Measurements from ENCODE around the gene CAMK1D. TPM values are rescaled to one million over a fixed set of nuclear protein-coding genes. Genes with fewer than 3 reads are reported as not detected.

Gene CAMK1D
- total and polyA plus RNA-seq, 10 of the 15 experiments (the other 5 are each of a cell fraction or from before 2014, with no cell fraction given): 2.1 to 35.5 (median 14.7) TPM

DNA sequence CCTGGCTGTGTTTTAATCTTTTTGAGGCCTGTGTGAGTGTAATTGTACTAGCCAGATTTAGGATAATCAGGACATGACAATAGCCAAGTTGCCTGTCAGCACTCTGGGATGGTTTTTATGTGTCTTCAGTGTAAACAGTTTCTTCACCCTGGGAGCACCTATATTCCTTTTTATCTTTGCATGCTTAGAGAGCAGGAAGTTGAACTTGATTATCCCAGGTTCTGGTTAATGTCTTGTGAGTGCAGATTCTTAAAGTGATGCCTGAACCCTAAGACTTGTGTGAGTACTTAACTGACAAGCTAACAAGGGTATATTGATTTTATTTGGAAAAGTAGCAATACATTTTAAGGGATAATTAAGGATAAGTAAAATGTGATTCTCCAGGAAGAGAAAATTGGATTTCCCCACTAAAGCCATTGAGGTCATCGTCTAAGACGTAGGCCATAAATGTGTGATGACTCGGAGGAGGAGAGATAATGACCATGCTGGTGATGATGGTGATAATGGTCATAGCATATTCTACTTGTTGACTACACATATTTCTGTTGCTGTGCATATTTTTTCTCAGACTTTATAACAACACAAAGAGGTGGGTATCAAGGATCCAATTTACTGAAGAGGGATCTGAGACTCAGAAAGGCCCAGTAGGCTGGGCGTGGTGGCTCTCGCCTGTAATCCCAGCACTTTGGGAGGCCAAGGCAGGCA, 234.7 kb downstream of the CAMK1D start (continued):
- TF ChIP-seq CEBPZ (IDR thresholded peaks at IDR 0.05; ENCODE audit: low read depth, low read length): no peak
- TF ChIP-seq CEBPB (IDR thresholded peaks at IDR 0.05; ENCODE audit: borderline replicate concordance in 1 of 2, low read depth in 2 of 2, low read length in 2 of 2): no peak
- TF ChIP-seq HDAC2 (IDR thresholded peaks at IDR 0.05): no peak

GRCh38 chr10:12586741-12587140, 237.4 kb downstream of the CAMK1D start:
- in situ Hi-C loops (cut with MboI) (no loop called here), intact Hi-C loops (cut with micrococcal nuclease; ENCODE audit: unreplicated experiment) (no loop called here)
- H3K9ac ChIP-seq (ENCODE audit: control insufficient read depth, insufficient read depth, low read length): no peak overlapping the region
- no peak overlapping the region for H3K27ac ChIP-seq (ENCODE audit: control insufficient read depth, insufficient read depth)
- FAIRE-seq: no peak
- H4K20me1 ChIP-seq (ENCODE audit: control insufficient read depth, insufficient read depth): no peaks in the 10 kb centered on the region
- 89% methylated on average over 4 of the region's 4 CpGs for WGBS (ENCODE audit: insufficient coverage, insufficient replicate concordance, low lambda C conversion rate, missing lambda C conversion rate)
- no peaks in the 10 kb centered on the region for H3K79me2 ChIP-seq (ENCODE audit: control insufficient read depth, insufficient read depth, low read length)
- no peak overlapping the region for H3K4me2 ChIP-seq (ENCODE audit: control insufficient read depth, insufficient read depth)
- POLR2A ChIA-PET: interaction anchor here (0.6 to 1.5 kb wide), 4 partner anchors 9 to 255 kb away, joined by 3 to 5 read pairs (median 4); no protein-coding TSS in a partner anchor
- ATAC-seq: no peak
- H3K9me3 ChIP-seq (replicated peaks; ENCODE audit: control insufficient read depth, insufficient read depth, low read length): no peaks in the 10 kb centered on the region; the same call in 2 of the 3 replicates
- H3K4me1 ChIP-seq (ENCODE audit: control insufficient read depth, insufficient read depth, low read length): peaks cover 12% of the 10 kb centered on the region
- no TSS peak for BruUV-seq (replicated peaks)
- SMC1A ChIA-PET (ENCODE audit: uncharacterized antibody, unreplicated experiment): no interaction called here
- H2AFZ ChIP-seq (ENCODE audit: control insufficient read depth, low read depth, low read length): no peak overlapping the region
- H3K36me3 ChIP-seq (ENCODE audit: control insufficient read depth in 2 of 2, insufficient read depth in 2 of 2, low read length in 1 of 2): no peaks in the 10 kb centered on the region
- CTCF ChIA-PET: interaction anchor here (0.6 kb wide), 1 partner anchor 446 kb away, joined by 3 read pairs; no protein-coding TSS in a partner anchor
- no peak overlapping the region for H3K4me3 ChIP-seq
- DNase-seq (ENCODE audit: low read depth, low spot score): no peak
- H3K27me3 ChIP-seq (replicated peaks in 1 of 2; ENCODE audit: control insufficient read depth in 2 of 2, insufficient read depth in 2 of 2, low read length in 1 of 2): no peaks in the 10 kb centered on the region
- RAD21 ChIA-PET (ENCODE audit: unreplicated experiment): interaction anchor here (0.7 to 1.2 kb wide), 3 partner anchors 25 to 165 kb away, joined by 3 to 6 read pairs (median 3); no protein-coding TSS in a partner anchor
- TF ChIP-seq ZBTB4 (CRISPR knock-in tag; IDR thresholded peaks at IDR 0.05): no peak
- TF ChIP-seq NKRF (conservative IDR thresholded peaks at IDR 0.05): no peak
- TF ChIP-seq POLR2AphosphoS5 (IDR thresholded peaks at IDR 0.05; ENCODE audit: low read length): no peak
- no peak for TF ChIP-seq NFXL1 (IDR thresholded peaks at IDR 0.05; ENCODE audit: borderline replicate concordance)
- no peak for TF ChIP-seq LARP7 (IDR thresholded peaks at IDR 0.05)
- TF ChIP-seq TCF3 (IDR thresholded peaks at IDR 0.05; ENCODE audit: borderline replicate concordance, insufficient read depth, low read depth, low read length): no peak
- TF ChIP-seq ZBED1 (IDR thresholded peaks at IDR 0.05; ENCODE audit: borderline replicate concordance): no peak
- TF ChIP-seq HCFC1 (IDR thresholded peaks at IDR 0.05; ENCODE audit: low read length): no peak
- TF ChIP-seq SREBF2 (IDR thresholded peaks at IDR 0.05; ENCODE audit: low read length): no peak
- no peak for TF ChIP-seq EZH2 (IDR thresholded peaks at IDR 0.05; ENCODE audit: borderline replicate concordance, control insufficient read depth, low read depth, low read length)
- TF ChIP-seq PAX5 (IDR thresholded peaks at IDR 0.05; ENCODE audit: borderline replicate concordance, low read depth, low read length): no peak

Data from GM12878 (cell line).